Left ventricle myocardium inferior (tissue), 1 donor: ENCODE measurements around the gene TIAM1. TPM values are rescaled to one million over a fixed set of nuclear protein-coding genes. Genes with fewer than 3 reads are reported as not detected.
A peak's percentile ranks its signal among the peaks of the same experiment; 100 is the strongest.

ENCODE experiments used
- DNase-seq: peaks from one replicate; pipeline ENCODE4 v3.0.0-alpha.2; 2020
- H3K27ac ChIP-seq: fragments of 200-600 bp; replicated peaks from 2 replicates; pipeline ENCODE4 v1.8.0; 2021
- H3K27me3 ChIP-seq: fragments of 200-600 bp; 2 replicates; pipeline ENCODE4 v1.8.0; 2021; ENCODE audit warnings: low read depth
- H3K36me3 ChIP-seq: fragments of 200-600 bp; 2 replicates; pipeline ENCODE4 v1.8.0; 2021
- H3K4me1 ChIP-seq: fragments of 200-600 bp; 2 replicates; pipeline ENCODE4 v1.8.0; 2021
- H3K4me3 ChIP-seq: fragments of 200-600 bp; 2 replicates; pipeline ENCODE4 v1.8.0; 2021; ENCODE audit warnings: mild to moderate bottlenecking, moderate library complexity
- H3K9me3 ChIP-seq: fragments of 200-600 bp; replicated peaks from 2 replicates; pipeline ENCODE4 v1.8.0; 2021
- CTCF ChIP-seq: fragments of 200-600 bp; IDR thresholded peaks from 2 replicates; pipeline ENCODE4 v1.8.0; 2021; ENCODE audit warnings: antibody characterized with exemption, mild to moderate bottlenecking, borderline replicate concordance
- intact Hi-C: fragments of 100-400 bp; cut with micrococcal nuclease; formaldehyde crosslinking; loops from one replicate; pipeline ENCODE4 v1.11.0; 2022
- total RNA-seq: library from RNA; stranded (reverse); fragmentation: NEBNext Ultra II Directional; extraction: Animal tissue kit (Norgen Biotek cat#: 25700); gene quantifications from one replicate; pipeline ENCODE4 v1.2.1, GENCODE V29; 2021
- donor health status: DM: no; HTN: yes; CAD: no; lungs with severe emphysema.

Gene TIAM1
- total RNA-seq, 1 donor from 2014 or later: 1.8 TPM

- TF ChIP-seq CTCF: no peak
- no peaks in the 10 kb centered on the region for H3K9me3 ChIP-seq
- H3K4me3 ChIP-seq: no peak overlapping the region
- DNase-seq: no peak
- H3K27ac ChIP-seq: no peak overlapping the region
- H3K36me3 ChIP-seq: no peaks in the 10 kb centered on the region
- intact Hi-C loops: no loop called here
- H3K27me3 ChIP-seq: peaks cover 16% of the 10 kb centered on the region
- peaks cover 16% of the 10 kb centered on the region for H3K4me1 ChIP-seq
These were observed 77.8 kb downstream of the TIAM1 start for GRCh38 chr21:31266241-31266640.

DNA sequence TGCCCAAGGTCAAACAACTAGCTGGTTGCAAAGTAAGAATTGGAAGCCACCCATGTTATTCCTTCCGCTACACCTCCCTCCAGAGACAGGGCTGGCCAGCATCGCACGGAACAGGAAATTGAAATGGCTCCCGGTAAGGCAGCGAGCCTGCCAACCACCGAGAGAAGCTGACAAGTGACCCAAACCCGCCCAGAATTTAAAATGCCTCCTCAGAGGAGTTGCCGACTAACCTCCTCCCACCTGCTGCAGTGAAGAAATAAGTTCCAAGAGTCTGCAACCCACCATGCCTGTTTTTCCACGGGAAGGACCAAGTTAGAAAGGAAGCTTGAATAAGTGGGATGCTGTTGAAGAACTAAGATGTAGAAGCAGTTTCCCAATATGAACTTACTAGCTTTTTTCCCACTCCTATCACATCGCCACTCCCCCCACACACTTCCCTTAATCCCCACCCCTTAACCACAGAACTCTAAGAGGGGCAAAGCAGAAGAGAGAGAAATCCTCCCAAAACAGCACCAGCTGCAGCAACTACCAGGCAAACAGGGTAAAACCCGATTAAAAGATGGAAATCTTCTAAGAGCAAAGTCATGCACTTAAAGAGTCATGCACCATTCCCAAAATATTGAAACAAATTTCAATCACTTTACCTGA is 78.6 kb downstream of the TIAM1 start:
- Histone ChIP-seq H3K9me3 (no peaks in the 10 kb centered on the region), H3K4me1 (peaks cover 16% of the 10 kb centered on the region), H3K27me3 (peaks cover 16% of the 10 kb centered on the region), H3K36me3 (no peaks in the 10 kb centered on the region), H3K4me3 (no peak overlapping the region), H3K27ac (peak overlapping the region; percentile 27)
- intact Hi-C loops: no loop called here
- DNase-seq: peak; percentile 66
- TF ChIP-seq CTCF: no peak

DNA sequence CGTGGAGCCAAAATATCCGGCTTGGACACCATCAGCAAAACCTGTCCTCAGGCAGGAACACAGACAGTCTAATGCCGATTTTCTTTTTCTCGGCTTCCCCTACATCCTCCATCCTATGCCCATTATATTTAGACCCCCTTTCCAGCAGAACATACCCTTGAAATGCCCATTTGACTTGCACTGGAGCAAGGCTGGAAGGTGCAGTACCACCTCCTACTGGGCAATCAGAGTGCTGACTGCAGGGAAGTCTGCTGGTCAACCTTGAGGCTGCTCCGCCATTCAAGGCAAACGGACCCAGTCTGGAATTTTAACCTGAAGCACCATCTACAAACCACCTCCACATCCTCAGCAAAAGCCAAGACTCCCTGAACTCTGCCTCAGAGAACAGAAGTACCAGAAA is 79.5 kb downstream of the TIAM1 start:
- Histone ChIP-seq H3K27ac (no peak overlapping the region), H3K4me1 (peaks cover 16% of the 10 kb centered on the region), H3K36me3 (no peaks in the 10 kb centered on the region), H3K4me3 (no peak overlapping the region), H3K27me3 (peaks cover 16% of the 10 kb centered on the region), H3K9me3 (no peaks in the 10 kb centered on the region)
- intact Hi-C loops: no loop called here
- DNase-seq: no peak
- no peak for TF ChIP-seq CTCF

GRCh38 chr21:31262728-31263127 is 81.3 kb downstream of the TIAM1 start:
- Histone ChIP-seq H3K27ac (no peak overlapping the region), H3K27me3 (peaks cover 7% of the 10 kb centered on the region), H3K4me3 (no peak overlapping the region), H3K36me3 (no peaks in the 10 kb centered on the region), H3K4me1 (peaks cover 16% of the 10 kb centered on the region), H3K9me3 (no peaks in the 10 kb centered on the region)
- no peak for DNase-seq
- no peak for TF ChIP-seq CTCF
- intact Hi-C loops: no loop called here

DNA sequence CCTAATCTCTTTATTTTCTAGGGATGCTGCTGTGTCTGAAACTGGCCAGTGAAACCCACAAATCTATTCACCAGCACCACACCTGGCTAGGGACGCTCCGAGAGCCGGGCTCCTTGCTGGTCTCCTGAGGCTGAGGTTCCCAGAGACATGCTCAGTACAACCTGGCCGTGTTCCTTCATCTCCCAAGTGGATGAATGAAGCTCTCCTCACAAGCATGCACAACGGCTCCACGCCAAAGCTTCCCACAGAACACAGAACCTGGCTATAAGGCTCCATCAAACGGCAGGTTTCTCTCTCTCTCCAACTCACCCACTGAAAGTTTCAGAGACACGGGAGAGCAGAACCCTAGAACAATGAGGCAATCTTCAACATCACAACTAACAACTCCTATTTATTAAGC is 82.3 kb downstream of the TIAM1 start:
- intact Hi-C loops: no loop called here
- Histone ChIP-seq H3K9me3 (no peaks in the 10 kb centered on the region), H3K4me3 (no peak overlapping the region), H3K27ac (no peak overlapping the region), H3K27me3 (peaks cover 7% of the 10 kb centered on the region), H3K4me1 (peaks cover 16% of the 10 kb centered on the region), H3K36me3 (no peaks in the 10 kb centered on the region)
- no peak for TF ChIP-seq CTCF
- no peak for DNase-seq
